ENCODE measurements around the gene ETFDH.

Gene ETFDH

DNA sequence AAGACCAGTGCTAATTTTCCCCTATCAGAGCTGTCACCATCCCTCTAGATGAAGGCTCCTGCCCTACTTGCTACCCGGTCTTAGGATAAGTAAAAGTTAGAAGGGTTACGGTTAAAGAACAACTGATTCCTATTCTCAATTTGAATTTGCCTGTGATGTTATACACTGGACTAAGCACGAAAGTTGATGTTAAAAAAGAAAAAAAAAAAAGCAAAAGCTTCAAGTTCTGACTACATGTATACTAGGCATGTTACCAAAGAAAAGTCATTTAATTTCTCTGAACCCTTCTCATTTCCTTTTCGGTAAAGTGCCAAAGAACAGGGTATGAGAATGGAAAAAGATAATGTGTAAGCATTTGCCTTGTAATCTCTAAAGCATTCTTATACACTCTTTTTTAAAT lies 52.5 kb downstream of the ETFDH start:
- TF ChIP-seq, protein P1, sequence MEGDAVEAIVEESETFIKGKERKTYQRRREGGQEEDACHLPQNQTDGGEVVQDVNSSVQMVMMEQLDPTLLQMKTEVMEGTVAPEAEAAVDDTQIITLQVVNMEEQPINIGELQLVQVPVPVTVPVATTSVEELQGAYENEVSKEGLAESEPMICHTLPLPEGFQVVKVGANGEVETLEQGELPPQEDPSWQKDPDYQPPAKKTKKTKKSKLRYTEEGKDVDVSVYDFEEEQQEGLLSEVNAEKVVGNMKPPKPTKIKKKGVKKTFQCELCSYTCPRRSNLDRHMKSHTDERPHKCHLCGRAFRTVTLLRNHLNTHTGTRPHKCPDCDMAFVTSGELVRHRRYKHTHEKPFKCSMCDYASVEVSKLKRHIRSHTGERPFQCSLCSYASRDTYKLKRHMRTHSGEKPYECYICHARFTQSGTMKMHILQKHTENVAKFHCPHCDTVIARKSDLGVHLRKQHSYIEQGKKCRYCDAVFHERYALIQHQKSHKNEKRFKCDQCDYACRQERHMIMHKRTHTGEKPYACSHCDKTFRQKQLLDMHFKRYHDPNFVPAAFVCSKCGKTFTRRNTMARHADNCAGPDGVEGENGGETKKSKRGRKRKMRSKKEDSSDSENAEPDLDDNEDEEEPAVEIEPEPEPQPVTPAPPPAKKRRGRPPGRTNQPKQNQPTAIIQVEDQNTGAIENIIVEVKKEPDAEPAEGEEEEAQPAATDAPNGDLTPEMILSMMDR (IDR thresholded peaks at IDR 0.05), result no peak

DNA sequence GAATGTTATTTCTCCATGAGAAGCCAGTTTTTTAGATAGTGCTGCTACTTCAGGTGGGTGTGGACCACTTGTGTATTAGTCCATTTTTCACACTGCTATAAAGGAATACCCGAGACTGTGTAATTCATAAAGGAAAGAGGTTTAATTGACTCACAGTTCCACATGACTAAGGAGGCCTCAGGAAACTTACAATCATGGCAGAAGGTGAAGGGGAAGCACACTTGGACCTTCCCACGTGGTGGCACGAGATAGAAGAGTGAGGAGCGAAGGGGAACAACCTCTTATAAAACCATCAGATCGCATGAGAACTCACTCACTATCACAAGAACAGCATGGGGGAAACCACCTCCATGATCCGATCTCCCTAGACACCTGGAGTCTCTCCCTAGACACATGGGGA lies 54.5 kb downstream of the ETFDH start:
- TF ChIP-seq, protein P1 (IDR thresholded peaks at IDR 0.05), result no peak

DNA sequence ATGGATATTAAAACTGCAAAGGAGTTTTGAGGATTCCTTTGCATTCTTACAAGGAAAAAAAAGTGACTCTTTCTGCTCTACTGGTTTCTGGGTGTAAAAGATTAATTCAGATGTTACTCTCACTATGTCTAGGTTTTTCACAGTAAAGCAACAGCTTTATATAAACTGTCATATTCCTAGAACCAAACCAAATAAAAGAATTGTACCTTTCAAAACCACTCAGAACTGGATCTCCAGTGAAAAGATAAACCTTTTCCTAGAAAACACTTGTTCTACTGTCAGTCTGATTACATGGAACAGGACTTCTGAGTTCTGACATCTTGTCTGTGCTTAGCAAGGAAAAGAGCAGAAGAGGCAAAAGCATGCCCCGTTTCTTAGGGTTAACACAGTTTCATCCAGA lies 56.1 kb downstream of the ETFDH start:
- TF ChIP-seq, protein P1 (IDR thresholded peaks at IDR 0.05), result no peak

DNA sequence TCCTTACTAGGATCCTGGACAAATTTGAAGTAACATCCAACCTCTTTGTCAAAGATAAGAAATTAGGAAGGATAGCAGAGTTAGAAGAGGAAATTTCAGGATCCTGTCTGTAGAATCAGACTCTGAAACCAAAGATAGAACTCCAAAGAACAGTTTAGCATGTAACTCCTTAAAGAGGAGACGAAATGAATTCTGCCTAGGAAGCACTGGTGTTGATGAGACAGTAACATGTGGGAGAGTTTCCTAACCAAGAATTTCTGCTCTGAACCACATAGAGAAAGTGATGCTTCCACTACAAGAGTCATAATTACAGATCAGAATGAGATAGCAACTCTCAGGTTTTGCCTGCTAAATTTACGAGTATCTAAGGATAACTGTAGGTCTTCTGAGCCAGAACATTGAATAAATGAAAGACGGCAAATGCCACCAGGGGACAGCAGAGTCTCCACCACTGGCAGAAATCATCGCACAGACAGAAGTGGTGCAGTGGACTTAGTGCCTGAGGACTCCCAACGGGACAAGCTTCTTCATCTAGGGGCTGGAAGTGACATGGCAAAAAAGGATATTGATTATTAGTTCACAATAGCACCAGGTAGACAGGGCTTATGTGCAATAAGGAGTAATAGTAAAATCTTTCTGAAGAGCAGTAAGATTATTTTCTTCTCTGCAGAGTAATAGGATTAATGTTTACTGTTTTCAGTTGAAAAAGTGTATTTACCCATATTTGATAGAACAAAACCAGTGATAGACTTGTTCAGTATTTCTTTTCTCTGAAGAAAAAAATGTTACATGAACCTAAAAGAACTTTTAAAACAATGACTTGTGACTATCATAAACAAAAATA lies 57.8 kb downstream of the ETFDH start:
- TF ChIP-seq, protein P1 (IDR thresholded peaks at IDR 0.05), result peak; percentile 77

DNA sequence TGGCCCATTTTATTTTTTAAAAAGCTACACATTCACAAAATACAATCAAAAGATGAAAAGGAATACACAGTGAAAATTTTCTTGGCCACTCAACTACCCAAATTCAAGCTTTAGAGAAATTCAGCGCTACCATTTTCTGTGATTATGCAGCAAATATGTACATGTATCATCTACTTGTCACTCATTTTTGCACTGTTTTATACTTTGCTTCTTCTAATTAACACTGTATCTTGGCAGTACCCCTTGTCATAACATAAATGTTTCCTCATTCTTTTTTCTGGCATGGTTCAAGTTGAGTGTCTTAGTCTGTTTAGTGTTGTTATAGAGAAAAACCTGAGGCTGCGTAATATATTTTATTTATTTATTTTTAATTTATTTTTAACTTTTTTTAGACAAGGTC lies 66.8 kb downstream of the ETFDH start:
- TF ChIP-seq, protein P1 (IDR thresholded peaks at IDR 0.05), result no peak

DNA sequence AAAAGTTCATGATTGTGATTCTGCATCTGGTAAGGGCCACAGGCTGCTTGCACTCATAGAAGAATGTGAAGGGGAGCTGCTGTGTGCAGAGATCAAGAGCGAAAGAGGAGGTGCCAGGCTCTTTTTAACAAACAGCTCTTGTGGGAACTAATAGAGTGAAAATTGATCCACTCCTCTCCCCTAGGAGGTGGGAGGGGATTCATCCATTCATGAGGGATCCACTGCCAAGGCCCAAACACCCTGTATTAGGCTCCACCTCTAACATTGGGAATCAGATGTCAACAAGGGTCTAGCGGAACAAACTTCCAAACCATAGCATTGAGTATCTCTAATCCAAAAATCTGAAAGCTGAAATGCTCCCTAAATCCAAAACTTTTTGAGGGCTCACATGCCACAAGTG lies 67.5 kb downstream of the ETFDH start:
- TF ChIP-seq, protein P1 (IDR thresholded peaks at IDR 0.05), result no peak

DNA sequence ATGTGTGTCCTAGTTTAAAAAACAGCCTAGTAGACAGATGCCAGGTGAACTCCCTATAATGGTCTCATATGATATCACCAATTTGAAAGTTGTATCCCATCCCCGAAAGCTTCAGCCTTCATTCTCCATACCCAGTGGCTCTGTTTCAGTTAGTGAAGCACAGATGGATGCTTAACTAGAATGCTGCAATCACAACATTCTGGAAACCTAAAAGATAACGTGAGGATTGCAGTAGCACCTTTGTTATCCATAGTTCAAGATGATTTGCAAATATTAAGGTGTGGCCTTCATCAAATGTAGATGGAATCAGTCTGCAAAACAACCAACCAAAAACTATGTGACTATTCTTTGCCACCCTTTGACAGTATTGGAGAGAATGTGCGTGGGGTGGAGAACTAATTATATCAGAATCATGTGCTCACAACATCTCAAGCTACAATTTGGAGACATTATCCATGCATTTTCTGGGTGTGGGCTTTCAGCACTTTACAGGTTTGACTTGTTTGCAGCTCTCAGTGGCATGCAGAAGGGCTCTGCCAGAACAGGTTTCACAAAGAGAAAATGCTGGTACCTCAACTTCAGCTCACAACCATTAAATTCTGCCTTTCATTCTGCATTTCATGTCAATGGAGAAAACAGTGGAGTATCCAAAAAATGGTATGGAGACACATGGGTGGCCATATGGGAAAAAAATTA lies 69.4 kb downstream of the ETFDH start:
- TF ChIP-seq, protein P1 (IDR thresholded peaks at IDR 0.05), result no peak

Measured in LNCAP (cell line).